Measurements from ENCODE around the gene CAPN15.
A peak's percentile ranks its signal among the peaks of the same experiment; 100 is the strongest.
"Not testable (repeated sequence)": the region's sequence is repeated elsewhere in the genome, so short reads cannot be mapped to it uniquely, and the experiment has no call there.

The CAPN15 gene

DNA sequence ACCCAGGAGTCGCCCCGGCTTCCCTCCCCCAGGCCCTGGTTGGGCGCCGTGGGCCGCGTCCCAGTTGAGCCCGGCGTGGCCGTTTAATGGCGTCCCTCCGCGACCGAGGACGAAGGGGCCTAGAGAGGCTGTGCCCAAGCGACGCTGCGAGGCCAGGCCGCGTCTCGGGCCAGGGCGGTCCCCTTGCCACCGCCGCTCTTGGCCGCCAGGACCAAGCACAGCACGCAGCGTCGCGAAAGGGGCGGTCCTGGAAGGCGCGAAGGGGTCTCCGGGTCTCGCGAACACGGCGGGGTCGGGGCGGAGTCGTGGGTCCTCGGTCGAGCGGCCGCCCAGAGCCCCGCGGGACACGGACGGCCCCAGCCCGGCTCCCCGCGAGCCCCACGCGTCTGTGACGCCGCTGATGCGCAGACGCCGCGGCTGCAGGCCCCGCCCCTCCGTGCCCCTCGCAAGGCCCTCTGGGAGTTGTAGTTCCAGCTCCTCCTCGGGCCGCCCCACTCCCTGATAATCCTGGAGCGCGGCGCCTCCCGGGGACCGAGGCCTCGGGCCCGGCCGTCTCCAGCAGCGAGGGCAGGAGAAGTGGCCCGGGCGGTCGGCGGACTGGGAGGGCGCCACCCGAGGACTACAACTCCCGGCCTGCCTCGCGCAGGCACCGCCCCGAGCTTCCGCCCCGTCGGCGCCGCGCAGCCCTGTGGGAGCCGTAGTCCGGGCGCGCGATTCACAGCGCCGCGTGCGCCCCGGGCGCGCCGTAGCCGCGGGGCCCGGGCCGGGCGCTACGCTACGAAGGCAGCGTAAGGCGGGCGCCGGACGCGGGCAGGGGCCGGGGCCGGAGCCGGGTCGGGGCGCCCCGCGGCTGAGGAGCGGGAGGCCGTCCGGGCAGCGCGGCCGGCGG is at the start of gene CAPN15:
Gene CAPN15 (plus strand): TSS at position 698 of the 889 bp plus-strand sequence. CDS start 19,127 bp downstream, outside the sequence.
- 0 out of 2 replicates have a peak, but pooled peaks cover 4% of the 10 kb centered on the region for H3K36me3 ChIP-seq (ENCODE audit: control insufficient read depth, insufficient read depth, low read length)
- peak within 1 kb of the TSS; percentile 92 for H3K27ac ChIP-seq (ENCODE audit: low read depth, low read length)
- H3K4me3 ChIP-seq (ENCODE audit: low read depth, low read length), result peak within 1 kb of the TSS; percentile 93
- H3K9ac ChIP-seq (ENCODE audit: low read depth, low read length), result peak within 1 kb of the TSS; percentile 71
- no peaks in the 10 kb centered on the region for H3K27me3 ChIP-seq (ENCODE audit: control insufficient read depth, insufficient read depth, low read length)
- H3K9me3 ChIP-seq (ENCODE audit: control insufficient read depth, insufficient read depth, low read length), result no peaks in the 10 kb centered on the region
- H3K4me1 ChIP-seq (ENCODE audit: control insufficient read depth, insufficient read depth, low read length), result peaks cover 13% of the 10 kb centered on the region; the same call in 1 of the 2 replicates

GRCh38 chr16:478287-478686 is 49.2 kb upstream of the CAPN15 start:
- H3K27ac ChIP-seq (ENCODE audit: low read depth, low read length); H3K27me3 ChIP-seq (ENCODE audit: control insufficient read depth, insufficient read depth, low read length); H3K9ac ChIP-seq (ENCODE audit: low read depth, low read length); H3K9me3 ChIP-seq (ENCODE audit: control insufficient read depth, insufficient read depth, low read length); H3K4me3 ChIP-seq (ENCODE audit: low read depth, low read length): not testable (repeated sequence)
- Histone ChIP-seq H3K4me1 (ENCODE audit: control insufficient read depth, insufficient read depth, low read length) (peaks cover 15% of the 10 kb centered on the region), H3K36me3 (ENCODE audit: control insufficient read depth, insufficient read depth, low read length) (peaks cover 13% of the 10 kb centered on the region)

DNA sequence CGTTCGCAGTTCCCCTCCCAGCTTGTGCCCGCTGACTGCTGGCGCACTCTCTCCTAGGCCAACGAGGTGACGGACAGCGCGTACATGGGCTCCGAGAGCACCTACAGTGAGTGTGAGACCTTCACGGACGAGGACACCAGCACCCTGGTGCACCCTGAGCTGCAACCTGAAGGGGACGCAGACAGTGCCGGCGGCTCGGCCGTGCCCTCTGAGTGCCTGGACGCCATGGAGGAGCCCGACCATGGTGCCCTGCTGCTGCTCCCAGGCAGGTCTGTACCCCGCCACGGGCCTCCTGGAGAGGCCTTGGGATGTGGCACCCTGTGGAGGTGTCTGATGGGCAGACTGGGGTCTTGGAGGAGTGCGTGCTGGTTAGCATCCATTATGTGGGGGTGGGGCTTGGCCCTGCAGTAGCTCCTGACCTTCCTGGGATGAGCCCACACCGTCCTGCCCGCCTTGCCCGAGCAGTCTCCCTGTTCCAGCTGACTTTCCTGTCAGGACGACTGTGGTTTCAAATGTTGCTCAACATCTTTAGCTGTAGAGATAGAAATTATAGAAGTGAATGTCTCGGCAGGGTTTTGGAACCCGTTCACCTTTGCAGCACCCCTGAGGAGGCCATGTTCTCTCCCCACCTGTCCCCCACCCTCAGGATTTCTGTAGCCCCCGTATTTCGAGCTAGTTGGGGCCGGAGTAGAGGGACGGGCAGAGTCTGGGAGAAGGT is 44.9 kb upstream of the CAPN15 start:
- Histone ChIP-seq H3K27me3 (ENCODE audit: control insufficient read depth, insufficient read depth, low read length) (no peaks in the 10 kb centered on the region), H3K27ac (ENCODE audit: low read depth, low read length) (peak overlapping the region; percentile 92), H3K4me3 (ENCODE audit: low read depth, low read length) (no peak overlapping the region), H3K9ac (ENCODE audit: low read depth, low read length) (0 out of 2 replicates have a peak overlapping the region, but pooled peaks have one; percentile 5), H3K9me3 (ENCODE audit: control insufficient read depth, insufficient read depth, low read length) (no peaks in the 10 kb centered on the region), H3K4me1 (ENCODE audit: control insufficient read depth, insufficient read depth, low read length) (peaks cover 19% of the 10 kb centered on the region), H3K36me3 (ENCODE audit: control insufficient read depth, insufficient read depth, low read length) (peaks cover 7% of the 10 kb centered on the region)

- H3K9me3 ChIP-seq (ENCODE audit: control insufficient read depth, insufficient read depth, low read length), result no peaks in the 10 kb centered on the region
- no peak overlapping the region for H3K4me3 ChIP-seq (ENCODE audit: low read depth, low read length)
- peaks cover 6% of the 10 kb centered on the region for H3K36me3 ChIP-seq (ENCODE audit: control insufficient read depth, insufficient read depth, low read length)
- 0 out of 2 replicates have a peak overlapping the region, but pooled peaks have one; percentile 5 for H3K9ac ChIP-seq (ENCODE audit: low read depth, low read length)
- no peaks in the 10 kb centered on the region for H3K27me3 ChIP-seq (ENCODE audit: control insufficient read depth, insufficient read depth, low read length)
- peak overlapping the region; percentile 92 for H3K27ac ChIP-seq (ENCODE audit: low read depth, low read length)
- H3K4me1 ChIP-seq (ENCODE audit: control insufficient read depth, insufficient read depth, low read length), result peaks cover 19% of the 10 kb centered on the region
Observed at GRCh38 chr16:483341-484075, 44.0 kb upstream of the CAPN15 start.

GRCh38 chr16:489606-490005 is 37.9 kb upstream of the CAPN15 start:
- peaks cover 31% of the 10 kb centered on the region for H3K36me3 ChIP-seq (ENCODE audit: control insufficient read depth, insufficient read depth, low read length)
- H3K9me3 ChIP-seq (ENCODE audit: control insufficient read depth, insufficient read depth, low read length), result no peaks in the 10 kb centered on the region
- no peak overlapping the region for H3K4me3 ChIP-seq (ENCODE audit: low read depth, low read length)
- no peak overlapping the region for H3K9ac ChIP-seq (ENCODE audit: low read depth, low read length)
- no peak overlapping the region for H3K27ac ChIP-seq (ENCODE audit: low read depth, low read length)
- peaks cover 10% of the 10 kb centered on the region; the same call in 1 of the 2 replicates for H3K4me1 ChIP-seq (ENCODE audit: control insufficient read depth, insufficient read depth, low read length)
- H3K27me3 ChIP-seq (ENCODE audit: control insufficient read depth, insufficient read depth, low read length), result no peaks in the 10 kb centered on the region

GRCh38 chr16:490768-491167 is 36.7 kb upstream of the CAPN15 start:
- Histone ChIP-seq H3K36me3 (ENCODE audit: control insufficient read depth, insufficient read depth, low read length) (peaks cover 31% of the 10 kb centered on the region), H3K9me3 (ENCODE audit: control insufficient read depth, insufficient read depth, low read length) (no peaks in the 10 kb centered on the region), H3K27me3 (ENCODE audit: control insufficient read depth, insufficient read depth, low read length) (no peaks in the 10 kb centered on the region), H3K27ac (ENCODE audit: low read depth, low read length) (no peak overlapping the region), H3K9ac (ENCODE audit: low read depth, low read length) (no peak overlapping the region), H3K4me1 (ENCODE audit: control insufficient read depth, insufficient read depth, low read length) (peaks cover 10% of the 10 kb centered on the region; the same call in 1 of the 2 replicates), H3K4me3 (ENCODE audit: low read depth, low read length) (no peak overlapping the region)

- H3K27me3 ChIP-seq (ENCODE audit: control insufficient read depth, insufficient read depth, low read length), result no peaks in the 10 kb centered on the region
- H3K9ac ChIP-seq (ENCODE audit: low read depth, low read length), result no peak overlapping the region
- H3K4me1 ChIP-seq (ENCODE audit: control insufficient read depth, insufficient read depth, low read length), result peaks cover 10% of the 10 kb centered on the region; the same call in 1 of the 2 replicates
- H3K4me3 ChIP-seq (ENCODE audit: low read depth, low read length), result no peak overlapping the region
- H3K27ac ChIP-seq (ENCODE audit: low read depth, low read length), result peak overlapping the region; percentile 21
- H3K36me3 ChIP-seq (ENCODE audit: control insufficient read depth, insufficient read depth, low read length), result peaks cover 33% of the 10 kb centered on the region
- H3K9me3 ChIP-seq (ENCODE audit: control insufficient read depth, insufficient read depth, low read length), result no peaks in the 10 kb centered on the region
Observed at GRCh38 chr16:491220-491919, 36.1 kb upstream of the CAPN15 start.

DNA sequence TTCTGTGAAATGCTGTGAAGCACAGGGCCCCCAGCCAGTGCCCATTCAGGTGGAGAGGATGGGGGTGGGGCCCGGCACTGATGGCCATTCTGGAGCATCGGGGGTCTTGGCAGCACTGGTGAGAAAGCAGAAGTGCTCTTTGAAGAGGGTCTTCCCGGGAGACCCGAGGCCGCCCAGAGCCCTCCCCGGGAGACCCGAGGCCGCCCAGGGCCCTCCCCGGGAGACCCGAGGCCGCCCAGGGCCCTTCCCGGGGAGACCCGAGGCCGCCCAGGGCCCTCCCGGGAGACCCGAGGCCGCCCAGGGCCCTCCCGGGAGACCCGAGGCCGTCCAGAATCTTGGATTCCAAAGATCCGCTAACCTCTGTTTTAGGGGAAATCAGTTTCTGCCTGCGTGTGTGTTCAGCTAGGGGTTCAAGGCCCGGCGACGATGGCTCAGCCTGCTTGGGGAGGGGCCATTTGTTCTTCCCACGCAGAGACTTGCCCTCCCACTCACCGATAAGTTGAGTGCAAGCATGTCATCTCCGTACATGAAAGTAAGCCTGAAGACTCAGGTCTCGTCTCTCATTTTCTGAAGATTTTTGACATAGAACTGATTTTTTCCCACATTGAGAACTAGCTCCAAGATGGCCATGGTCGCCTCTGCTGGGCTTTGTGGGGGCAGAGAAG is 35.2 kb upstream of the CAPN15 start:
- H3K4me1 ChIP-seq (ENCODE audit: control insufficient read depth, insufficient read depth, low read length), result peaks cover 10% of the 10 kb centered on the region; the same call in 1 of the 2 replicates
- no peaks in the 10 kb centered on the region for H3K9me3 ChIP-seq (ENCODE audit: control insufficient read depth, insufficient read depth, low read length)
- H3K36me3 ChIP-seq (ENCODE audit: control insufficient read depth, insufficient read depth, low read length), result peaks cover 33% of the 10 kb centered on the region
- no peak overlapping the region for H3K9ac ChIP-seq (ENCODE audit: low read depth, low read length)
- no peak overlapping the region for H3K4me3 ChIP-seq (ENCODE audit: low read depth, low read length)
- H3K27me3 ChIP-seq (ENCODE audit: control insufficient read depth, insufficient read depth, low read length), result no peaks in the 10 kb centered on the region
- no peak overlapping the region for H3K27ac ChIP-seq (ENCODE audit: low read depth, low read length)

GRCh38 chr16:494676-495075 is 32.8 kb upstream of the CAPN15 start:
- not testable (repeated sequence) for H3K27ac ChIP-seq (ENCODE audit: low read depth, low read length); H3K27me3 ChIP-seq (ENCODE audit: control insufficient read depth, insufficient read depth, low read length); H3K9ac ChIP-seq (ENCODE audit: low read depth, low read length)

More at GRCh38 chr16:494676-495075, 32.8 kb upstream of the CAPN15 start:
- peaks cover 24% of the 10 kb centered on the region for H3K36me3 ChIP-seq (ENCODE audit: control insufficient read depth, insufficient read depth, low read length)
- not testable (repeated sequence) for H3K4me3 ChIP-seq (ENCODE audit: low read depth, low read length); H3K4me1 ChIP-seq (ENCODE audit: control insufficient read depth, insufficient read depth, low read length); H3K9me3 ChIP-seq (ENCODE audit: control insufficient read depth, insufficient read depth, low read length)

Measured in HUES48 (cell line).